HepG2 (cell line): ENCODE measurements around the gene DNMT1. TPM values are rescaled to one million over a fixed set of nuclear protein-coding genes. Genes with fewer than 3 reads are reported as not detected.
A peak's percentile ranks its signal among the peaks of the same experiment; 100 is the strongest.

ENCODE experiments used
- CREB3 ChIP-seq: sonication (generic); formaldehyde crosslinking; IDR thresholded peaks from 2 replicates; pipeline ENCODE4 v1.5.0; 2020; ENCODE audit warnings: missing genetic modification reagents
- ELF3 ChIP-seq: IDR thresholded peaks from 2 replicates; pipeline ENCODE4 v1.6.1; 2016; ENCODE audit warnings: missing genetic modification reagents, missing compliant biosample characterization
- FOXA3 ChIP-seq: IDR thresholded peaks from 2 replicates; pipeline ENCODE4 v1.6.1; 2016; ENCODE audit warnings: missing genetic modification reagents, missing compliant biosample characterization
- HDAC6 ChIP-seq: fragments of 200-600 bp; sonication (generic); IDR thresholded peaks from 2 replicates; pipeline ENCODE4 v1.7.0; 2017; ENCODE audit warnings: mild to moderate bottlenecking, antibody characterized with exemption, low read length, low read depth
- IRF9 ChIP-seq: sonication (generic); formaldehyde crosslinking; IDR thresholded peaks from 2 replicates; pipeline ENCODE4 v1.8.0; 2022; ENCODE audit warnings: missing genetic modification reagents, mild to moderate bottlenecking, borderline replicate concordance
- KDM5B ChIP-seq: sonication (generic); formaldehyde crosslinking; IDR thresholded peaks from 2 replicates; pipeline ENCODE4 v1.4.0; 2020; ENCODE audit warnings: missing genetic modification reagents, mild to moderate bottlenecking, borderline replicate concordance
- KLF13 ChIP-seq: sonication (generic); formaldehyde crosslinking; IDR thresholded peaks from 2 replicates; pipeline ENCODE4 v1.4.0; 2020; ENCODE audit warnings: mild to moderate bottlenecking, missing genetic modification reagents
- MNT ChIP-seq: fragments of 450-650 bp; IDR thresholded peaks from 2 replicates; pipeline ENCODE4 v1.6.1; 2016
- PAF1 ChIP-seq: IDR thresholded peaks from 2 replicates; pipeline ENCODE4 v1.6.1; 2016; ENCODE audit warnings: missing genetic modification reagents, missing compliant biosample characterization
- TEF ChIP-seq: sonication (generic); formaldehyde crosslinking; IDR thresholded peaks from 2 replicates; pipeline ENCODE4 v1.5.0; 2020; ENCODE audit warnings: missing genetic modification reagents
- ZNF207 ChIP-seq: fragments of 450-650 bp; IDR thresholded peaks from 2 replicates; pipeline ENCODE4 v1.6.1; 2016; ENCODE audit warnings: antibody characterized with exemption, borderline replicate concordance
- ZNF3 ChIP-seq: IDR thresholded peaks from 2 replicates; pipeline ENCODE4 v1.7.0; 2017; ENCODE audit warnings: inconsistent platforms
- ZNF317 ChIP-seq: sonication (generic); formaldehyde crosslinking; IDR thresholded peaks from 2 replicates; pipeline ENCODE4 v1.5.0; 2020; ENCODE audit warnings: mild to moderate bottlenecking, missing genetic modification reagents
- ZNF34 ChIP-seq: sonication (generic); formaldehyde crosslinking; IDR thresholded peaks from 2 replicates; pipeline ENCODE4 v1.4.0; 2020; ENCODE audit warnings: mild to moderate bottlenecking, missing genetic modification reagents, borderline replicate concordance
- ZNF513 ChIP-seq: sonication (generic); formaldehyde crosslinking; conservative IDR thresholded peaks from 2 replicates; pipeline ENCODE4 v1.5.0; 2020; ENCODE audit warnings: missing genetic modification reagents
- ZNF564 ChIP-seq: sonication (generic); formaldehyde crosslinking; IDR thresholded peaks from 2 replicates; pipeline ENCODE4 v1.8.1; 2023; ENCODE audit warnings: mild to moderate bottlenecking, missing genetic modification reagents
- ZNF576 ChIP-seq: sonication (generic); formaldehyde crosslinking; IDR thresholded peaks from 2 replicates; pipeline ENCODE4 v1.4.0; 2020; ENCODE audit warnings: mild to moderate bottlenecking, missing genetic modification reagents
- ZNF710 ChIP-seq: sonication (generic); formaldehyde crosslinking; IDR thresholded peaks from 2 replicates; pipeline ENCODE4 v1.5.0; 2020; ENCODE audit warnings: mild to moderate bottlenecking, missing genetic modification reagents, borderline replicate concordance
- ZNF768 ChIP-seq: sonication (generic); formaldehyde crosslinking; IDR thresholded peaks from 2 replicates; pipeline ENCODE4 v1.4.0; 2020; ENCODE audit warnings: missing genetic modification reagents
- ZNF792 ChIP-seq: IDR thresholded peaks from 2 replicates; pipeline ENCODE4 v1.6.1; 2016
- polyA plus RNA-seq, 8 experiments: library from polyadenylated mRNA; depleted of rRNA in 3 of 8; stranded (reverse) in 7 of 8; unstranded in 1 of 8; fragments of >200 nt; fragmentation: Illumina TruSeq in 4 of 8; extraction: Trizol in 4 of 8; gene quantifications; 2 replicates each; pipeline versions ENCODE4 v1.2.1 to v1.2.3, GENCODE V29; 2011 to 2016; ENCODE audit warnings: low read depth in 4 of 8, missing spikeins in 1 of 8, mixed read lengths in 1 of 8; ENCODE audit not compliant: insufficient read depth in 1 of 8
- total RNA-seq, 5 experiments: library from RNA; depleted of rRNA; stranded (reverse); fragments of >200 nt; fragmentation: Illumina TruSeq; extraction: Trizol; gene quantifications; 2 replicates each; pipeline ENCODE4 v1.2.3, GENCODE V29; 2016; ENCODE audit warnings: low read depth in 1 of 5

The DNMT1 gene
- total and polyA plus RNA-seq, 2 of the 13 experiments (the other 11 are each of a cell fraction or from before 2014, with no cell fraction given): 31.2 to 91.1 TPM

GRCh38 chr19:10106100-10106936 is 88.4 kb downstream of the DNMT1 start, which contains the start of gene PPAN (continued):
- TF ChIP-seq HDAC6 (no peak), KDM5B (CRISPR knock-in tag) (peak; percentile 95), ELF3 (CRISPR knock-in tag) (no peak), ZNF3 (CRISPR knock-in tag) (no peak), MNT (peak; percentile 85), CREB3 (CRISPR knock-in tag) (no peak), ZNF792 (peak; percentile 89; the same call in 1 of the 2 replicates), ZNF513 (no peak), ZNF710 (CRISPR knock-in tag) (no peak), ZNF34 (CRISPR knock-in tag) (no peak), PAF1 (CRISPR knock-in tag) (no peak), TEF (0 out of 2 replicates have a peak, but pooled peaks have one; percentile 17), KLF13 (CRISPR knock-in tag) (no peak), ZNF768 (peak; percentile 76; the same call in 1 of the 2 replicates), ZNF207 (no peak), FOXA3 (CRISPR knock-in tag) (peak; percentile 40; the same call in 1 of the 2 replicates), ZNF317 (0 out of 2 replicates have a peak, but pooled peaks have one; percentile 1), IRF9 (CRISPR knock-in tag) (peak; percentile 97; the same call in 1 of the 2 replicates), ZNF576 (CRISPR knock-in tag) (no peak), ZNF564 (CRISPR knock-in tag) (0 out of 2 replicates have a peak, but pooled peaks have one; percentile 59)
